K562 (cell line): ENCODE data around the gene HGFAC. TPM values are rescaled to one million over a fixed set of nuclear protein-coding genes. Genes with fewer than 3 reads are reported as not detected.

Experiments
- ATAC-seq: fragments of 200-7000 bp; cut with Tn5 transposase; 3 replicates; pipeline ENCODE4 v1.9.1; 2020; ENCODE audit warnings: moderate library complexity
- BruUV-seq: library from RNA; stranded (reverse); fragments of 400-500 nt; replicated peaks from 2 replicates; lab custom pipeline; 2021; lab: Mats Ljungman, UMichigan
- CTCF ChIA-PET: fragments of 300-600 bp; formaldehyde crosslinking; extraction: SDS; loops from one replicate; lab custom pipeline; 2021; ENCODE audit warnings: low intra/inter-chr PET ratio; lab: Yijun Ruan, JAX
- POLR2A ChIA-PET: fragments of 300-600, 350-650 bp; sonication (Branson Sonifier 250); formaldehyde crosslinking; extraction: SDS; loops from one replicate; lab custom pipeline; 2021; ENCODE audit warnings: antibody characterized with exemption, inconsistent platforms; lab: Yijun Ruan, JAX
- DNase-seq, 4 experiments: peaks; one replicate each; pipeline versions ENCODE4 v3.0.0 to v3.0.0-alpha.2; 2011 to 2018; ENCODE audit warnings: low spot score in 3 of 4, mixed read lengths in 3 of 4; ENCODE audit errors: extremely low read depth in 1 of 4
- FAIRE-seq: peaks from 2 replicates; lab custom pipeline; 2011; peaks lifted over from hg19 to GRCh38; lab: Jason Lieb, UNC
- H2AFZ ChIP-seq: 2 replicates; pipeline ENCODE4 v1.6.0; 2011; ENCODE audit warnings: low read depth, low read length, control low read depth, inconsistent platforms
- H3K27ac ChIP-seq: fragments of 200-600 bp; 3 replicates; pipeline ENCODE4 v1.8.0; 2011; ENCODE audit warnings: low read depth, mild to moderate bottlenecking, control low read depth, inconsistent platforms, low read length, moderate library complexity, mixed read lengths; ENCODE audit errors: extremely low read depth
- H3K27me3 ChIP-seq, 2 experiments: fragments of 300-600 bp in 1 of 2; 2 replicates in 1 of 2; 3 replicates in 1 of 2; pipeline versions ENCODE4 v1.6.0 to v1.8.0; 2011; ENCODE audit warnings: inconsistent platforms in 2 of 2, low read length in 2 of 2, mild to moderate bottlenecking in 1 of 2, mixed read lengths in 1 of 2, moderate library complexity in 1 of 2; ENCODE audit not compliant: control insufficient read depth in 2 of 2, insufficient read depth in 2 of 2
- H3K36me3 ChIP-seq: fragments of 300-600 bp; 3 replicates; pipeline ENCODE4 v1.8.0; 2011; ENCODE audit warnings: mild to moderate bottlenecking, low read length, inconsistent platforms; ENCODE audit not compliant: control insufficient read depth, insufficient read depth
- H3K4me1 ChIP-seq, 2 experiments: fragments of 200-600 bp in 1 of 2; replicated peaks in 1 of 2; 2 replicates in 1 of 2; 3 replicates in 1 of 2; pipeline versions ENCODE4 v1.5.1 to v1.8.0; 2011; ENCODE audit warnings: inconsistent platforms in 2 of 2, low read length in 2 of 2, mild to moderate bottlenecking in 1 of 2, mixed read lengths in 1 of 2, moderate library complexity in 1 of 2; ENCODE audit not compliant: control insufficient read depth in 2 of 2, insufficient read depth in 2 of 2
- H3K4me2 ChIP-seq: 2 replicates; pipeline ENCODE4 v1.6.1; 2011; ENCODE audit warnings: low read length, control low read depth, inconsistent platforms, mixed read lengths; ENCODE audit not compliant: insufficient read depth
- H3K4me3 ChIP-seq: fragments of 200-600 bp; sonication (generic), shearing (Covaris generic); 2 replicates; pipeline ENCODE4 v1.5.1; 2016; ENCODE audit warnings: control low read depth, inconsistent platforms
- H3K79me2 ChIP-seq: fragments of 200-600 bp; 3 replicates; pipeline ENCODE4 v1.8.0; 2011; ENCODE audit warnings: low read length, inconsistent platforms; ENCODE audit not compliant: control insufficient read depth, insufficient read depth
- H3K9ac ChIP-seq, 2 experiments: 2 replicates each; pipeline versions ENCODE4 v1.6.0 to v1.6.1; 2011; ENCODE audit warnings: low read depth in 2 of 2, low read length in 2 of 2, control low read depth in 1 of 2, inconsistent platforms in 1 of 2, mild to moderate bottlenecking in 1 of 2, mixed read lengths in 1 of 2; ENCODE audit not compliant: insufficient read depth in 1 of 2
- H3K9me1 ChIP-seq: one replicate; pipeline ENCODE4 v1.6.0; 2011; ENCODE audit warnings: inconsistent platforms, mild to moderate bottlenecking, low read length, moderate library complexity; ENCODE audit not compliant: control insufficient read depth, insufficient read depth
- H3K9me3 ChIP-seq: replicated peaks from 2 replicates; pipeline ENCODE4 v1.5.1; 2011; ENCODE audit warnings: low read depth, low read length, inconsistent platforms; ENCODE audit not compliant: control insufficient read depth, insufficient read depth
- H4K20me1 ChIP-seq: replicated peaks from 2 replicates; pipeline ENCODE4 v1.6.1; 2011; ENCODE audit warnings: low read length, inconsistent platforms, mixed read lengths; ENCODE audit not compliant: control insufficient read depth, insufficient read depth
- EP400 ChIP-seq: fragments of 450-650 bp; IDR thresholded peaks from 2 replicates; pipeline ENCODE4 v1.6.1; 2017; ENCODE audit warnings: antibody characterized with exemption, mild to moderate bottlenecking, moderate library complexity
- HMBOX1 ChIP-seq: sonication (generic); IDR thresholded peaks from 2 replicates; pipeline ENCODE4 v1.6.1; 2016
- NFRKB ChIP-seq: fragments of 450-650 bp; IDR thresholded peaks from 2 replicates; pipeline ENCODE4 v1.6.1; 2016; ENCODE audit warnings: low read depth
- PRPF4 ChIP-seq: fragments of 200-400 bp; formaldehyde crosslinking; IDR thresholded peaks from one replicate; pipeline ENCODE4 v1.6.1; 2017; ENCODE audit warnings: low read length, low read depth, mild to moderate bottlenecking; ENCODE audit not compliant: insufficient read depth, poor library complexity, severe bottlenecking
- RB1 ChIP-seq: fragments of 450-650 bp; IDR thresholded peaks from 2 replicates; pipeline ENCODE4 v1.6.1; 2017; ENCODE audit warnings: low read depth, mild to moderate bottlenecking
- SMARCA5 ChIP-seq: fragments of 450-650 bp; IDR thresholded peaks from 2 replicates; pipeline ENCODE4 v1.6.1; 2016
- TARDBP ChIP-seq: fragments of 450-650 bp; IDR thresholded peaks from 2 replicates; pipeline ENCODE4 v1.6.1; 2016
- ZNF311 ChIP-seq: fragments of 250-450 bp; sonication (Bioruptor Pico); IDR thresholded peaks from 2 replicates; pipeline ENCODE4 v1.4.0; 2020; ENCODE audit warnings: mild to moderate bottlenecking, moderate library complexity
- ZNF551 ChIP-seq: fragments of 250-450 bp; sonication (Bioruptor Pico); IDR thresholded peaks from 2 replicates; pipeline ENCODE4 v1.5.0; 2021; ENCODE audit warnings: mild to moderate bottlenecking, moderate library complexity
- WGBS: fragments of 100-300 bp; shearing (Covaris generic); methylation state at CpG from one replicate; pipeline ENCODE4 v1.1.6; 2016; ENCODE audit warnings: low coverage, mixed read lengths; ENCODE audit not compliant: insufficient coverage; ENCODE audit errors: missing lambda C conversion rate; 5-methylcytosine and 5-hydroxymethylcytosine counted together
- in situ Hi-C: fragments of 300-500 bp; cut with MboI; formaldehyde crosslinking; loops from 4 replicates; pipeline ENCODE4 v1.15.0; 2018; ENCODE audit warnings: inconsistent platforms, mixed read lengths
- intact Hi-C: fragments of 100-400 bp; cut with micrococcal nuclease; formaldehyde crosslinking; loops from 2 replicates; pipeline ENCODE4 v1.14.2; 2022
- polyA plus RNA-seq, 8 experiments: library from polyadenylated mRNA; depleted of rRNA in 4 of 8; stranded (reverse) in 5 of 8; unstranded in 3 of 8; fragments of >200 nt; fragmentation: Nextera tagmentation in 2 of 8; fragmentation: Illumina TruSeq in 1 of 8; extraction: Ambion mirVana in 2 of 8; extraction: Trizol in 1 of 8; gene quantifications; 2 replicates each; pipeline versions ENCODE4 v1.2.1 to v1.2.3, GENCODE V29; 2011 to 2014; ENCODE audit warnings: inconsistent platforms in 1 of 8, missing spikeins in 1 of 8
- total RNA-seq, 7 experiments: library from RNA; depleted of rRNA in 6 of 7; stranded (reverse); fragments of >200 nt in 6 of 7; fragmentation: Illumina TruSeq in 2 of 7; extraction: Trizol in 2 of 7; gene quantifications; 2 replicates each; pipeline versions ENCODE4 v1.2.1 to v1.2.3, GENCODE V29; 2011 to 2021; ENCODE audit warnings: low replicate concordance in 1 of 7
- TF ChIP-seq, protein P1 (sequence below), 2 experiments: fragments of 450-650 bp; IDR thresholded peaks; 2 replicates each; pipeline ENCODE4 v1.6.1; 2016; ENCODE audit warnings: mild to moderate bottlenecking in 2 of 2, borderline replicate concordance in 1 of 2, low read depth in 1 of 2, moderate library complexity in 1 of 2

The HGFAC gene
- total and polyA plus RNA-seq, 9 of the 15 experiments (the other 6 are each of a cell fraction or from before 2014, with no cell fraction given), result 0.13 TPM; not detected in 8

DNA sequence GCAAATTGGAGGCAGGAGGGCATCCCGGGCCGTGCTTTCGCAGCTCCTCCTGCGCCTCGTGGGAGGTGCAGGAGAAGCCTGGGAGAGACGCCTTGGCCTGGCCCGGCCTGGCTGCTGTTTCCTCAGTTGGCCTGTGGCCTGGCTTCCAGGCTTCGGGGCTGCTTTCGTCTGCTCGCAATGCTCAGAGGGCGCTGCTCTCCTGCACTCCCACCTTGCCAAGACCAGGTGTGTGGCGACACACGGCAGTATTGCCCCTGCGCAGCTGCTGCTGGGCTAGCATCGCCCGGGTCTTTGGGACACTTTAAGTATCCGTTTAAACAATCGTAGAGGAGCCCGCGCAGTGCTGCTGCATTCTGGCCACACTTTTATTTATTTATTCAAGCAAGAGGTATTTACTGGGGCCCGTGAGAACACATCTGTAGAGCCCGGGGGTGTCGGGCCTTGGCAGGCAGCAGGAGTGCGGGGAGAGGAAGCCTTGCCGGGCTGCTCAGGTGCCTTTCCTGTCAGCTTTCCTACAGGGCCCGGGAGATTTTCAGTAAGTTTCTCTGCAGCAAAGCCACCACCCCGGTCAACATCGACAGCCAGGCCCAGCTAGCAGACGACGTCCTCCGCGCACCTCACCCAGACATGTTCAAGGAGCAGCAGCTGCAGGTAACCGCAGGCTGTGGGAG is 26.2 kb upstream of the HGFAC start:
- Histone ChIP-seq H3K9ac (no peak overlapping the region), H3K9me3 (no peaks in the 10 kb centered on the region), H3K79me2 (no peaks in the 10 kb centered on the region), H3K4me2 (no peak overlapping the region), H3K36me3 (no peaks in the 10 kb centered on the region), H3K9me1 (no peaks in the 10 kb centered on the region), H3K4me1 (peaks cover 0 to 19% of the 10 kb centered on the region in 2 experiments; a peak in 1 of 5 replicates), H3K27me3 (peaks cover 22 to 45% of the 10 kb centered on the region in 2 experiments), H2AFZ (no peak overlapping the region), H3K27ac (no peak overlapping the region), H4K20me1 (peaks cover 12% of the 10 kb centered on the region), H3K4me3 (no peak overlapping the region)
- 71% methylated on average over 32 of the region's 33 CpGs for WGBS
- ChIA-PET POLR2A (no interaction called here), CTCF (no interaction called here)
- TF ChIP-seq ZNF311 (CRISPR knock-in tag) (no peak), RB1 (no peak), SMARCA5 (no peak), EP400 (no peak), ZNF551 (CRISPR knock-in tag) (no peak), NFRKB (no peak), TARDBP (no peak), HMBOX1 (no peak), PRPF4 (no peak)
- TF ChIP-seq, protein P1, sequence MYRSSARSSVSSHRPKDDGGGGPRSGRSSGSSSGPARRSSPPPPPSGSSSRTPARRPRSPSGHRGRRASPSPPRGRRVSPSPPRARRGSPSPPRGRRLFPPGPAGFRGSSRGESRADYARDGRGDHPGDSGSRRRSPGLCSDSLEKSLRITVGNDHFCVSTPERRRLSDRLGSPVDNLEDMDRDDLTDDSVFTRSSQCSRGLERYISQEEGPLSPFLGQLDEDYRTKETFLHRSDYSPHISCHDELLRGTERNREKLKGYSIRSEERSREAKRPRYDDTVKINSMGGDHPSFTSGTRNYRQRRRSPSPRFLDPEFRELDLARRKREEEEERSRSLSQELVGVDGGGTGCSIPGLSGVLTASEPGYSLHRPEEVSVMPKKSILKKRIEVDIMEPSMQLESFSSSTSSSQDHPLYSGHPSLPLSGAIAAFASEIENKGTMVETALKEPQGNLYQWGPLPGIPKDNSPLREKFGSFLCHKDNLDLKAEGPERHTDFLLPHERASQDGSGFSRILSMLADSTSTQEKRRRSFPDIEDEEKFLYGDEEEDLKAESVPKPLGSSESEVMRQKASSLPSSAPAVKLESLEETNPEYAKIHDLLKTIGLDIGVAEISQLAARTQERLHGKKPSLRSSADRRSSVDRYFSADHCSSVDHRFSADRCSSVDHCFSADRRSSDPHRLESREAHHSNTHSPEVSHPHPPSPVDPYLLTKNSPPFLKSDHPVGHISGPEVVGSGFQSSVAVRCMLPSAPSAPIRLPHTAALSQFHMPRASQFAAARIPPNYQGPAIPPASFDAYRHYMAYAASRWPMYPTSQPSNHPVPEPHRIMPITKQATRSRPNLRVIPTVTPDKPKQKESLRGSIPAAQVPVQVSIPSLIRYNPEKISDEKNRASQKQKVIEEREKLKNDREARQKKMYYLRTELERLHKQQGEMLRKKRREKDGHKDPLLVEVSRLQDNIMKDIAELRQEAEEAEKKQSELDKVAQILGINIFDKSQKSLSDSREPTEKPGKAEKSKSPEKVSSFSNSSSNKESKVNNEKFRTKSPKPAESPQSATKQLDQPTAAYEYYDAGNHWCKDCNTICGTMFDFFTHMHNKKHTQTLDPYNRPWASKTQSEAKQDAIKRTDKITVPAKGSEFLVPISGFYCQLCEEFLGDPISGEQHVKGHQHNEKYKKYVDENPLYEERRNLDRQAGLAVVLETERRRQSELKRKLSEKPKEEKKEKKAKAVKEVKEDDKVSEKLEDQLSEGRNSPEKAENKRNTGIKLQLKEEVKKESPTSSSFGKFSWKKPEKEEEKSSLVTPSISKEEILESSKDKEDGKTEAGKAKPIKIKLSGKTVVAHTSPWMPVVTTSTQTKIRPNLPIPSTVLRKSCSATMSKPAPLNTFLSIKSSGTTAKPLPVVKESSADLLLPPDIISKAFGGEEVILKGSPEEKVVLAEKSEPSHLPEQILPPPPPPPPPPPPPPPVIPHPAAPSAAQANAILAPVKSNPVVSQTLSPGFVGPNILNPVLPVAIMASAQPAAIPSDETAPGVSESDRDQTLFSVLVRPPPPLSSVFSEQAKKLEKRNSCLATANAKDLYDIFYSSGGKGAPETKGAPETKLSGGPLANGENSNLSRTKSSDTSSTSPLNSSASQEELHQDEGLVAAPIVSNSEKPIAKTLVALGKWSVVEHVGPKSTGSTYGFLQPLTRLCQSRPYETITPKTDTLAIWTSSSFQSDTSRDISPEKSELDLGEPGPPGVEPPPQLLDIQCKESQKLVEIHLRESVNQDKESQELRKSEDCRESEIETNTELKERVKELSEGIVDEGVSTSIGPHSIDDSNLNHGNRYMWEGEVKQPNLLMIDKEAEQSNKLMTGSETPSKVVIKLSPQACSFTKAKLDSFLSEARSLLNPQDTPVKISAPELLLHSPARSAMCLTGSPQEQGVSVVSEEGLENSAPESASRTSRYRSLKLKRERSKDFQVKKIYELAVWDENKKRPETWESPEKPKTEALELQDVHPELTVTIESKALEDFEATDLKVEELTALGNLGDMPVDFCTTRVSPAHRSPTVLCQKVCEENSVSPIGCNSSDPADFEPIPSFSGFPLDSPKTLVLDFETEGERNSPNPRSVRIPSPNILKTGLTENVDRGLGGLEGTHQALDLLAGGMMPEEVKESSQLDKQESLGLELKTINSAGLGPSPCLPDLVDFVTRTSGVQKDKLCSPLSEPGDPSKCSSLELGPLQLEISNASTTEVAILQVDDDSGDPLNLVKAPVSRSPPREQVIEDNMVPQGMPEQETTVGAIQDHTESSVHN (IDR thresholded peaks at IDR 0.05; ENCODE audit: borderline replicate concordance in 1 of 2, low read depth in 1 of 2), result no peak
- FAIRE-seq, result no peak
- intact Hi-C loops, result no loop called here
- no peak for DNase-seq
- no TSS peak for BruUV-seq
- in situ Hi-C loops, result no loop called here
- ATAC-seq, result no peak
